GM18870 (cell line): Measurements from ENCODE around the gene PTPRT.

Experiments used
- ATAC-seq: cut with Tn5 transposase; IDR thresholded peaks from one replicate; pipeline ENCODE4 v1.9.1; 2021; ENCODE audit warnings: moderate library complexity; ENCODE audit not compliant: unreplicated experiment

Gene PTPRT

GRCh38 chr20:42587427-42587826 lies 602.3 kb downstream of the PTPRT start:
- ATAC-seq: no peak

GRCh38 chr20:42581311-42581710 lies 608.4 kb downstream of the PTPRT start:
- no peak for ATAC-seq

GRCh38 chr20:42576167-42576566 lies 613.5 kb downstream of the PTPRT start:
- ATAC-seq: no peak

GRCh38 chr20:42572320-42573016 lies 617.2 kb downstream of the PTPRT start:
- ATAC-seq: no peak

GRCh38 chr20:42567409-42567808 lies 622.3 kb downstream of the PTPRT start:
- no peak for ATAC-seq

GRCh38 chr20:42565235-42565995 lies 624.3 kb downstream of the PTPRT start:
- no peak for ATAC-seq

- ATAC-seq: no peak
These were observed 630.0 kb downstream of the PTPRT start for GRCh38 chr20:42559665-42560064.

- ATAC-seq: no peak
These were observed 633.1 kb downstream of the PTPRT start for GRCh38 chr20:42556575-42556974.

- ATAC-seq: no peak
These were observed 636.3 kb downstream of the PTPRT start for GRCh38 chr20:42553374-42553773.

- no peak for ATAC-seq
These were observed 640.2 kb downstream of the PTPRT start for GRCh38 chr20:42549496-42549895.

- no peak for ATAC-seq
These were observed 644.8 kb downstream of the PTPRT start for GRCh38 chr20:42544926-42545325.

- no peak for ATAC-seq
These were observed 656.9 kb downstream of the PTPRT start for GRCh38 chr20:42532831-42533230.

GRCh38 chr20:42531508-42531961 lies 658.2 kb downstream of the PTPRT start:
- ATAC-seq: no peak

- ATAC-seq: no peak
These were observed 658.8 kb downstream of the PTPRT start for GRCh38 chr20:42530855-42531448.

GRCh38 chr20:42530191-42530590 lies 659.5 kb downstream of the PTPRT start:
- no peak for ATAC-seq

- ATAC-seq: no peak
These were observed 665.6 kb downstream of the PTPRT start for GRCh38 chr20:42524058-42524457.

GRCh38 chr20:42516692-42517091 lies 673.0 kb downstream of the PTPRT start:
- ATAC-seq: no peak

GRCh38 chr20:42510686-42511085 lies 679.0 kb downstream of the PTPRT start:
- no peak for ATAC-seq

GRCh38 chr20:42507874-42508273 lies 681.8 kb downstream of the PTPRT start:
- no peak for ATAC-seq

- no peak for ATAC-seq
These were observed 683.3 kb downstream of the PTPRT start for GRCh38 chr20:42506397-42506796.

GRCh38 chr20:42502591-42502990 lies 687.1 kb downstream of the PTPRT start:
- no peak for ATAC-seq

GRCh38 chr20:42496595-42496994 lies 693.1 kb downstream of the PTPRT start:
- no peak for ATAC-seq
